HG02642 (cell line): ENCODE measurements around the gene RAD51B.
"Not testable (repeated sequence)": the region's sequence is repeated elsewhere in the genome, so short reads cannot be mapped to it uniquely, and the experiment has no call there.

Experiments
- ATAC-seq: cut with Tn5 transposase; IDR thresholded peaks from one replicate; pipeline ENCODE4 v1.9.1; 2021; ENCODE audit warnings: mild to moderate bottlenecking; ENCODE audit not compliant: unreplicated experiment, poor library complexity

Gene RAD51B

GRCh38 chr14:68048815-68049214 is 229.2 kb downstream of the RAD51B start:
- ATAC-seq, result not testable (repeated sequence)

GRCh38 chr14:68050177-68050576 is 230.6 kb downstream of the RAD51B start:
- no peak for ATAC-seq

GRCh38 chr14:68051146-68051545 is 231.6 kb downstream of the RAD51B start:
- no peak for ATAC-seq

- no peak for ATAC-seq
Observed at GRCh38 chr14:68060198-68060597, 240.6 kb downstream of the RAD51B start.

GRCh38 chr14:68062651-68063050 is 243.1 kb downstream of the RAD51B start:
- no peak for ATAC-seq

DNA sequence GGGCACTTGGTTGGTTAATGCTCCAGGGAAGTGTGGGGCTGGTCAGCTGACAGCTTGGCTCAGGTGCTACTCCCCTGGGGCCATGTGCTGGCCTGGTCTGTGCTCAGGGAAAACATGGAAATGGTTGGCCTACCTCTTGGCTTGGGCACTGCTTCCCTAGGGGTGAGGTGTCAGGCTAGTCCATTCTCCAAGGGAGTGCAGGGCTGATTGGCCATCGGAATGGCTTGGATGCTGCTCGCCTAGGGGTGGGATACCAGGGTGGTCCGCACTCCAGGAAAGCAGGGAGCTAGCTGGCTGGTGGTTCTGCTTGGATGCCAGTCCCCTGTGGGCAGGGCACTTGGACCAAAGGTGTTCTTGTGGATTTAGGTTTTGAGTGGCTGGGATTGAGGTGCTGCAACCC is 245.7 kb downstream of the RAD51B start:
- ATAC-seq, result no peak

- no peak for ATAC-seq
Observed at GRCh38 chr14:68074765-68075381, 255.3 kb downstream of the RAD51B start.

DNA sequence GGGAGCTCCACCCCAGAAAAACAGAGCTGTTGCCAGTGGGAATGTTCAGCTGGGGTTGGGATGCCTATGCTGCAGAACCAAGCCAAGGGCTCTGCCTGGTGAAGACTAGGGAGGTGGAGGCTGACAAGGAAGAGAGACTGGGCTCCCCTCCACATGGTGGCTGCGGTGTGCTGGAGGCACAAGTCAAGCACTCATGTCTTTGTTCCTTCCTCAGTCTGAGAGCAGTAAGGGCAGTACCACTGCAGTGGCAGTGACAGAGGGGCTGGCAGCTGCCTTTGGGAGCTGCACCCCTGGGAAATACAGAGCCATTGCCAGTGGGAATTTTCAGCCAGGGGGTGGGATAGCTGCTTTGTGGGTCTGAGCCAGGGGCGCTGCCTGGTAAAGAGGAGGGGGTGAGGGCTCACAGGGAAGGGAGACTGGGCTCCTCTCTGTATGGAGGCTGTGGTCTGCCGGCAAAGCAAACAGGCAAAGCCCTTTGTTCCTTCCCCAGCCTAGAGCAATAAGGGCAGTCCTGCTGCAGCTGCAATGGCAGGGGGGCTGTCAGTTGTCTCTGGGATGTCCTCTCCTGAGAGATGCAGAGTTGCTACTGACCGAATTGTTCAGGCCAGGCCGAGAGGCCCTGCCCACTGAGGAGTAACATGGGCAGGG is 255.9 kb downstream of the RAD51B start:
- no peak for ATAC-seq

DNA sequence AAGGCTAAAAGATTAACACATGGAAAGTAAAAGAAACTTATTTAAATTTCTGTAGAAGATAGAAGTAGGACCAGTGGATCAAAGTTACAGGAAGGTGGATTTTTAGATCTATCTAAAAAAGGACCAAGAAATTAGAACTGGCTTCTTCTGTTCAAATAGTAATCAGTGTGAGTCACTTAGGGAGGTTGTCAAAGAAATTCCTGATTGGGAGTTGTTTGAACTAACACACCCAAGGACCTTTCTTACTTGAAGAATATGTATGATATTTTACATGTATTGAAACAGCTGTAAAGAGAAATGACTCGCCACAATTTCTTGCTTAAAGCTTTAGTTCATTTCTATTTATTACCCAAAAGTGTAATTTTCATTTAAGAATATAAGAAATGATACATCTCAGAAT is 256.9 kb downstream of the RAD51B start:
- no peak for ATAC-seq

- no peak for ATAC-seq
Observed at GRCh38 chr14:68079941-68080697, 260.5 kb downstream of the RAD51B start.

GRCh38 chr14:68081489-68081888 is 261.9 kb downstream of the RAD51B start:
- no peak for ATAC-seq

DNA sequence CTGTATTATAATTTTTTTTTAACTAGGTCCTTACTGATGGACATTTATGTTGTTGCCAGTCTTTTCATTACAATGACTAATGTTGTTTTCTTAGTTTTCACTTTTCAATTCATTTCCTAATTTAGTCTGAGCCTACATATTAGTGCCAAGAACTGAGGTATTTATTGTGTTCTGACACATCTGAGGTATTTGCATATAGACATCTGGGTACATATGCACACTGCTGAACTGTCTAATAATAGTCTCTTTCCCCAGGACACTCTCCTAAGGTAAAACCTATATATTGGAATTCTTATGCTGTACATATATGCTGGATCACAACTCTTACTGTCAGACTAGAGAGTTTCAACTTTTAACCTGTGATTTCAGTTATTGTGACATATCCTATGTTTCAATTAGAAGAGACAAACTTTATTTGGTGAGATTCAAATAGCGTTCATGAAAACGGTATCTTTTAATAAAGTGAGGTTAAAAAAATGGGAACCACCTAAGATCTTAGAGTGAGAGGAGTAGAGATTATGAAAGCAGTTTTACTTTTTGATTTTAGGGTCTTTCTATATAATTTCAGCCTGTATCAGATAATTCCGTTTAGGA is 263.2 kb downstream of the RAD51B start:
- no peak for ATAC-seq

- ATAC-seq, result no peak
Observed at GRCh38 chr14:68084256-68084655, 264.7 kb downstream of the RAD51B start.

GRCh38 chr14:68085742-68086141 is 266.2 kb downstream of the RAD51B start:
- ATAC-seq, result no peak

GRCh38 chr14:68088451-68088854 is 268.9 kb downstream of the RAD51B start:
- ATAC-seq, result no peak

GRCh38 chr14:68089146-68089731 is 269.7 kb downstream of the RAD51B start:
- no peak for ATAC-seq

GRCh38 chr14:68094158-68094557 is 274.6 kb downstream of the RAD51B start:
- no peak for ATAC-seq

- ATAC-seq, result no peak
Observed at GRCh38 chr14:68094752-68095151, 275.2 kb downstream of the RAD51B start.

DNA sequence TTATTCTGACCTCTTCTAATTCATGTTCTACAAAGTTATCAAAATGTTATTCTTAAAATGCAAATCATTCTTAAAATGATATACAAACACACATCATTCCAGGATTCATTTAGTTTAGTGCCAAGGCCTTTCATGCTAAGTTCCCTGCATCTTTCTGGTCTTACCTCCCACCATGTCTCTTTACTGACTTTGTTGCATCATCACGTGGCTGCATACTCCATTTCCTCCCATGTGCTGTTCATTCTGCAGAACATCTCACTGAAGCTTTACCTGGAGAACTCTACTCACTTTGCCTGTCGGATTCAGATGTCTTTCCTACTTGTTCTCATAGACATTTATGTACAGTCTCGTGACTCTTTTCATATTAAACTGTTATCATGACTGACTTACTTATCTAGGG is 278.1 kb downstream of the RAD51B start:
- no peak for ATAC-seq

DNA sequence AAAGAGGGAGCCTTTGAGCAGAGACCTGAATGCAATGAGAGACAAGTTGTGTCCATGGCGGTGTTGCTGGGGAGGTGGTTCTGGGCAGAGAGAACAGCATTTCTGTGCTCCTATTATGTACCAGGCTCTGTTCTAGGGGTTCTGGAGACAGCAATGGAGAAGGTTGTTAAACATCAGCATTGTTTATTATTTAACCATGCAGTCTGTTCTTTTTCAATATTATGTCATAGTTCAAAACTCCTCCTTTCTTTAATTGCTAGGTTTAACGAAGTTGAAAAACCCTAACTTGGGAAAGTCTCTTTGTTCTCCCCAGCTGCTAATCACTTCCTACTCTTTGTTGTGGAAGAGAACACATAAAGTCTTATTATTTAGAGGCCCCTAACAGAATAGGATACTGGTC is 279.3 kb downstream of the RAD51B start:
- no peak for ATAC-seq
